ENCODE measurements around the gene LHX2.

Gene LHX2

DNA sequence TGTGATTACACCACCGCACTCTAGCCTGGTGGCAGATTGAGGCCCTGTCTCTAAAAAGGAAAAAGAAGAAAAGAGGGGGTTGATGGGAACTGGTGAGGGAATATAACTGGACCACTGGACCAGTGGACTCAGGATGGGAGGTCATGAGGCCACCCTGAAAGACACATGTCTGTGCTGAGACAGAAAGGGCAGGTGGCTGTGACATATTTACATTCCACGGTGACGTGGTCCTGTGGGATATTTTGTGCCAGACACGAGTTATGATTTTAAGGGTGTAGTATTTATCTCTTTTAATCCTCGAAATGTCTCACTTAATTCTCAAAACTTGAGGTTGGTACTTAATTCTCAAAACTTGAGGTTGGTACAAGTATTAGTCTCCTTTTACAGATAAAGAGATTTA lies 32.9 kb downstream of the LHX2 start:
- Histone ChIP-seq H3K27me3 (ENCODE audit: low read depth, low read length) (peaks cover 34% of the 10 kb centered on the region), H3K9ac (ENCODE audit: low read length) (no peak overlapping the region), H3K79me2 (ENCODE audit: low read length) (no peaks in the 10 kb centered on the region), H3K36me3 (replicated peaks; ENCODE audit: low read depth, low read length) (no peaks in the 10 kb centered on the region), H3K4me1 (ENCODE audit: low read length) (no peaks in the 10 kb centered on the region; the same call in 1 of the 2 replicates), H3K9me3 (ENCODE audit: insufficient read depth, low read length) (no peaks in the 10 kb centered on the region), H4K20me1 (ENCODE audit: insufficient read depth, low read length) (no peaks in the 10 kb centered on the region), H2AFZ (ENCODE audit: low read depth, low read length) (no peak overlapping the region), H3K4me3 (ENCODE audit: low read length) (no peak overlapping the region), H3K27ac (ENCODE audit: low read length) (no peak overlapping the region), H3K4me2 (ENCODE audit: low read length) (no peak overlapping the region)
- TF ChIP-seq EZH2phosphoT487 (IDR thresholded peaks at IDR 0.05; ENCODE audit: low read depth) = no peak
- TF ChIP-seq, protein P1, sequence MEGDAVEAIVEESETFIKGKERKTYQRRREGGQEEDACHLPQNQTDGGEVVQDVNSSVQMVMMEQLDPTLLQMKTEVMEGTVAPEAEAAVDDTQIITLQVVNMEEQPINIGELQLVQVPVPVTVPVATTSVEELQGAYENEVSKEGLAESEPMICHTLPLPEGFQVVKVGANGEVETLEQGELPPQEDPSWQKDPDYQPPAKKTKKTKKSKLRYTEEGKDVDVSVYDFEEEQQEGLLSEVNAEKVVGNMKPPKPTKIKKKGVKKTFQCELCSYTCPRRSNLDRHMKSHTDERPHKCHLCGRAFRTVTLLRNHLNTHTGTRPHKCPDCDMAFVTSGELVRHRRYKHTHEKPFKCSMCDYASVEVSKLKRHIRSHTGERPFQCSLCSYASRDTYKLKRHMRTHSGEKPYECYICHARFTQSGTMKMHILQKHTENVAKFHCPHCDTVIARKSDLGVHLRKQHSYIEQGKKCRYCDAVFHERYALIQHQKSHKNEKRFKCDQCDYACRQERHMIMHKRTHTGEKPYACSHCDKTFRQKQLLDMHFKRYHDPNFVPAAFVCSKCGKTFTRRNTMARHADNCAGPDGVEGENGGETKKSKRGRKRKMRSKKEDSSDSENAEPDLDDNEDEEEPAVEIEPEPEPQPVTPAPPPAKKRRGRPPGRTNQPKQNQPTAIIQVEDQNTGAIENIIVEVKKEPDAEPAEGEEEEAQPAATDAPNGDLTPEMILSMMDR (IDR thresholded peaks at IDR 0.05; ENCODE audit: low read depth, low read length) = no peak

DNA sequence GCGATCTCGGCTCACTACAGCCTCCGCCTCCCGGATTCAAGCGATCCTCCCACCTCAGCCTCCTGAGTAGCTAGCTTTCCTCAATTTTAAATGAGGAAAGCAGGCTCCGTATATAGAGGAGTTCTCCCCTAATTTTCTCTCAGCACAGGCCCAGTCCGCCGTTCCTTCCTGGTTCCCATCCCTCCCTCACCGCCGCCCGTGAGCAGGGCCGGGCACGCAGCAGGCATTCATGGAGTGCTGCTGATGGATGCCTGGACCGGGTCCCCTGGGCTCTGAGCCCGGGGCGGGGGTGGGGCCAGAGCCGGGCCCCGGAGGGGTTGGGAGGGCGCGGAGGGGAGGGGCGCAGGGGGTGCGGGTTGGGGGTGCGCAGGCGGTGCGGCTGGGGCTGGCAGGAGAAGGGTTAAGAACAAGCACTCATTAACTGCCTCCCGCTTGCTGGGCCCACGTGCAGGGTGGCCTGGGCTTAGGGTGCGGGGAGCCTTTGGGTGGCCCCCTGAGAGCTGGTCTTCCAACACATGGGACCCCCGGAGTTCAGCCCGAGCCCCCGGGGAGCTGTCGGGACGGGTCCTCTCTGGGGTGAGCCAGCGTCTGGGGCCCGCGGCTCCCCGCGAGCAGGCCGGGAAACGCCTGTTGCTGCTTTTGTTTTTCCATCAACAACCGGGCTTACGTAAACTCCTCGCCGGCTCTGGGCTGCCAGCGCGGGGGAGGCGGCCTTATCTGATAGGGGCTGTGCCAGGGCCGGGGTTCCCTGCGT lies 33.7 kb downstream of the LHX2 start:
- no peaks in the 10 kb centered on the region for H3K36me3 ChIP-seq (replicated peaks; ENCODE audit: low read depth, low read length)
- H3K79me2 ChIP-seq (ENCODE audit: low read length) = no peaks in the 10 kb centered on the region
- no peak for TF ChIP-seq EZH2phosphoT487 (IDR thresholded peaks at IDR 0.05; ENCODE audit: low read depth)
- TF ChIP-seq, protein P1 (IDR thresholded peaks at IDR 0.05; ENCODE audit: low read depth, low read length) = no peak
- no peak overlapping the region for H3K27ac ChIP-seq (ENCODE audit: low read length)
- H3K4me1 ChIP-seq (ENCODE audit: low read length) = no peaks in the 10 kb centered on the region; the same call in 1 of the 2 replicates
- H3K9me3 ChIP-seq (ENCODE audit: insufficient read depth, low read length) = no peaks in the 10 kb centered on the region
- peaks cover 26% of the 10 kb centered on the region for H3K27me3 ChIP-seq (ENCODE audit: low read depth, low read length)
- H2AFZ ChIP-seq (ENCODE audit: low read depth, low read length) = no peak overlapping the region
- no peak overlapping the region for H3K4me2 ChIP-seq (ENCODE audit: low read length)
- no peak overlapping the region for H3K9ac ChIP-seq (ENCODE audit: low read length)
- no peak overlapping the region for H3K4me3 ChIP-seq (ENCODE audit: low read length)
- H4K20me1 ChIP-seq (ENCODE audit: insufficient read depth, low read length) = no peaks in the 10 kb centered on the region

DNA sequence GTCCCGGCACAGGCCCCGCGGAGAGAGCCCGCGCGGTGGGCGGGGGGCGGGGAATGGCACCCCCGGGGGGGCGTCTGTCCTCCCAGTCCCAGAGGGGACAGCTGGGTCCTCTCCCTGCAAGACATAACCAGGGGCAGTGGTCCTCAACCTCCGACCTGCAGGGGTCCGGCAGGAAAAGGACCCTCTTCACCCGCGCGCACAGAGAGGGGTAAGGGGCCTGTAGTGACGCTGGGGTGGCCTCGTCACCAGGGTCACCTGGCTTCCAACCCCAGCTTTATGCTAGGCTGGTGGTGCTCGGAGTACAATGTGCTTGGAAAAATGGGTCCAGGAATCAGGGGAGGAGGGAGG lies 34.2 kb downstream of the LHX2 start:
- H3K9ac ChIP-seq (ENCODE audit: low read length) = no peak overlapping the region
- no peaks in the 10 kb centered on the region for H3K9me3 ChIP-seq (ENCODE audit: insufficient read depth, low read length)
- H4K20me1 ChIP-seq (ENCODE audit: insufficient read depth, low read length) = no peaks in the 10 kb centered on the region
- H3K4me2 ChIP-seq (ENCODE audit: low read length) = no peak overlapping the region
- H3K79me2 ChIP-seq (ENCODE audit: low read length) = no peaks in the 10 kb centered on the region
- no peak overlapping the region for H3K27ac ChIP-seq (ENCODE audit: low read length)
- no peaks in the 10 kb centered on the region for H3K36me3 ChIP-seq (replicated peaks; ENCODE audit: low read depth, low read length)
- no peak overlapping the region for H2AFZ ChIP-seq (ENCODE audit: low read depth, low read length)
- H3K4me3 ChIP-seq (ENCODE audit: low read length) = no peak overlapping the region
- no peak for TF ChIP-seq EZH2phosphoT487 (IDR thresholded peaks at IDR 0.05; ENCODE audit: low read depth)
- TF ChIP-seq, protein P1 (IDR thresholded peaks at IDR 0.05; ENCODE audit: low read depth, low read length) = no peak
- peaks cover 23% of the 10 kb centered on the region for H3K27me3 ChIP-seq (ENCODE audit: low read depth, low read length)
- H3K4me1 ChIP-seq (ENCODE audit: low read length) = no peaks in the 10 kb centered on the region; the same call in 1 of the 2 replicates

DNA sequence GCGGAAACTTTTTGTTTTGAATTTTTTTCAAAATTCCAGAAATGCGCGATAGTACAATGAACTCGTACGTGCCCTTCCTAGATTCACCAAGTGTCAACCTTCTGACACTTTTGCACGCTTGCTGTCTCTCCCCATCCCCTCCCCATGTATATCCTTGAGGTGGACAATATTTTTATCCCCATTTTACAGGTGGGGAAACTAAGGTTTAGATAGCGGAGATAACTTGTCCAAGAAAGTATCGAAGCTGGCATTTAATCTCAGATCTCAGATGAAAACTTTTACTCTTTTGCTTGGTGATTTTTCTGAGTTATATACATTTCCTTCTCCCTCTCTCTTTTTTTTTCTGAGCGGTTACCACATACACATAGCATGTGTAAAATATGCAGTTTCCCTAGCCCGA lies 34.6 kb downstream of the LHX2 start:
- Histone ChIP-seq H2AFZ (ENCODE audit: low read depth, low read length) (no peak overlapping the region), H3K36me3 (replicated peaks; ENCODE audit: low read depth, low read length) (no peaks in the 10 kb centered on the region), H3K27me3 (ENCODE audit: low read depth, low read length) (peaks cover 23% of the 10 kb centered on the region), H3K9me3 (ENCODE audit: insufficient read depth, low read length) (no peaks in the 10 kb centered on the region), H3K79me2 (ENCODE audit: low read length) (no peaks in the 10 kb centered on the region), H3K4me3 (ENCODE audit: low read length) (no peak overlapping the region), H4K20me1 (ENCODE audit: insufficient read depth, low read length) (no peaks in the 10 kb centered on the region), H3K9ac (ENCODE audit: low read length) (no peak overlapping the region), H3K4me1 (ENCODE audit: low read length) (no peaks in the 10 kb centered on the region; the same call in 1 of the 2 replicates), H3K4me2 (ENCODE audit: low read length) (no peak overlapping the region), H3K27ac (ENCODE audit: low read length) (no peak overlapping the region)
- TF ChIP-seq EZH2phosphoT487 (IDR thresholded peaks at IDR 0.05; ENCODE audit: low read depth) = no peak
- TF ChIP-seq, protein P1 (IDR thresholded peaks at IDR 0.05; ENCODE audit: low read depth, low read length) = no peak

Data from OCI-LY3 (cell line).